ENCODE results near the gene KLHL11.
"Not testable (repeated sequence)": the region's sequence is repeated elsewhere in the genome, so short reads cannot be mapped to it uniquely, and the experiment has no call there.

KLHL11 gene

DNA sequence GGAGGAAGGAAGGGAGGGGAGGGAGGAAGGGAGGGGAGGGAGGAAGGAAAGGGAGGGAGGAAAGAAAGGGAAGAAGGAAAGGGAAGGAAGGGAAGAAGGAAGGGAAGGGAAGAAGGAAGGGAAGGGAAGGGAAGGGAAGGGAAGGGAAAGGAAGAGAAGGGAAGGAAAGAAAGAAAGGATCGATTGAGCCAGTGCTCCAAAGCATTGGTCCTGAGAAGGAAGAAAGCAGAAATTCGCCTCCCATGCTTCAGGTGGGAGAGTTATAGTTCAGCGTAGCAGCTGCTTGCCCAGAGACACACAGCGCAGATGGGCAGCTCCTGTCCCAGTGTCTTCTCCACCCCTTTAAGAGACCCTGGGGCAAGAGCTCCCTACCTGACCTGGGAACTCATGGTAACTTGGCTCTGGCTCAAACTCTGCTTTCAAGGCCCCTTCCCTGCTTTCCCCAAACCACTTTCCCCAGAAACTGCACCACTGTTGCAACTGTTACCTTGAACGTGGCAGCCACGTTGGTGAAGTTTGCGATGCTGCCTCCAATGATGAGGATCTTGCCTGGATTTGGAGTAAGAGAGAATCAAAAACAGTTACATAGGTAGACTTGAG lies 39.1 kb upstream of the KLHL11 start:
- Mint-ChIP-seq H3K27me3 (no peaks in the 10 kb centered on the region), H3K9me3 (no peaks in the 10 kb centered on the region), H3K4me1 (no peaks in the 10 kb centered on the region), H3K36me3 (ENCODE audit: insufficient read depth) (peaks cover 46% of the 10 kb centered on the region), H3K27ac (ENCODE audit: low read depth) (peak overlapping the region; percentile 65), H3K4me3 (no peak overlapping the region)
- DNase-seq (ENCODE audit: low spot score in 2 of 2) (no peak), ATAC-seq (replicated peaks; ENCODE audit: extremely low read depth, poor library complexity, severe bottlenecking) (no peak)

DNA sequence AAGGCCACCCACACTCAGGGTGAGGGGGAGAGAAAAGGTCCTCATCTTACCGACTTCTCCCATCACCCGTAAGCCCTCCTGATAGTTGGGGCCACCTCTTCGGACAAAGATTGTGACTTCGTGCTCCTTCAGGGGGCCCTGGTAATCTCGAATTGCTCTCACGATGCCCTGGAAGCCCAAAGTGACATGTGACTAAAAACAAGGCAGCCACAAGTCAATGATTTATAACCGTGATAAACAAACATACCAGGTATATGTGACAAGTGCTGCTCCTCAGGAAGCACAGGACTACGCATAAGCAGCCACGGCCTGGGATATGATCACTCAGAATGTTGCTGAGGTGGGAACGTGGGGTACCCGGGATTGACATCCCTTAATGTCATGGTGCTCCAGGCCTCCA lies 36.4 kb upstream of the KLHL11 start:
- ATAC-seq (replicated peaks; ENCODE audit: extremely low read depth, poor library complexity, severe bottlenecking) (no peak), DNase-seq (ENCODE audit: low spot score in 2 of 2) (no peak)
- Mint-ChIP-seq H3K4me1 (peaks cover 6% of the 10 kb centered on the region), H3K4me3 (no peak overlapping the region), H3K36me3 (ENCODE audit: insufficient read depth) (peaks cover 65% of the 10 kb centered on the region), H3K9me3 (no peaks in the 10 kb centered on the region), H3K27ac (ENCODE audit: low read depth) (no peak overlapping the region), H3K27me3 (no peaks in the 10 kb centered on the region)

- Mint-ChIP-seq H3K27ac (ENCODE audit: low read depth) (peak overlapping the region; percentile 65), H3K36me3 (ENCODE audit: insufficient read depth) (peaks cover 71% of the 10 kb centered on the region), H3K4me3 (no peak overlapping the region), H3K9me3 (no peaks in the 10 kb centered on the region), H3K4me1 (peaks cover 13% of the 10 kb centered on the region), H3K27me3 (no peaks in the 10 kb centered on the region)
- no peak for ATAC-seq (replicated peaks; ENCODE audit: extremely low read depth, poor library complexity, severe bottlenecking)
- no peak for DNase-seq (ENCODE audit: low spot score in 2 of 2)
Observed at GRCh38 chr17:41896726-41897125, 31.5 kb upstream of the KLHL11 start.

- Mint-ChIP-seq H3K27me3 (no peaks in the 10 kb centered on the region), H3K4me1 (peaks cover 13% of the 10 kb centered on the region), H3K9me3 (no peaks in the 10 kb centered on the region), H3K36me3 (ENCODE audit: insufficient read depth) (peaks cover 68% of the 10 kb centered on the region), H3K4me3 (no peak overlapping the region), H3K27ac (ENCODE audit: low read depth) (peak overlapping the region; percentile 65)
- ATAC-seq (replicated peaks; ENCODE audit: extremely low read depth, poor library complexity, severe bottlenecking), result no peak
- DNase-seq (ENCODE audit: low spot score in 2 of 2), result no peak
Observed at GRCh38 chr17:41895617-41896016, 30.4 kb upstream of the KLHL11 start.

- no peak for DNase-seq (ENCODE audit: low spot score in 2 of 2)
- peaks cover 65% of the 10 kb centered on the region for H3K36me3 Mint-ChIP-seq (ENCODE audit: insufficient read depth)
- H3K9me3 Mint-ChIP-seq, result no peaks in the 10 kb centered on the region
- peaks cover 13% of the 10 kb centered on the region for H3K4me1 Mint-ChIP-seq
- no peaks in the 10 kb centered on the region for H3K27me3 Mint-ChIP-seq
- no peak overlapping the region for H3K27ac Mint-ChIP-seq (ENCODE audit: low read depth)
- no peak for ATAC-seq (replicated peaks; ENCODE audit: extremely low read depth, poor library complexity, severe bottlenecking)
- no peak overlapping the region for H3K4me3 Mint-ChIP-seq
Observed at GRCh38 chr17:41894791-41895331, 29.6 kb upstream of the KLHL11 start.

GRCh38 chr17:41893384-41893783 lies 28.2 kb upstream of the KLHL11 start:
- Mint-ChIP-seq H3K27ac (ENCODE audit: low read depth) (no peak overlapping the region), H3K9me3 (no peaks in the 10 kb centered on the region), H3K4me1 (peaks cover 13% of the 10 kb centered on the region), H3K27me3 (no peaks in the 10 kb centered on the region), H3K36me3 (ENCODE audit: insufficient read depth) (peaks cover 64% of the 10 kb centered on the region), H3K4me3 (no peak overlapping the region)
- DNase-seq (ENCODE audit: low spot score in 2 of 2), result no peak
- ATAC-seq (replicated peaks; ENCODE audit: extremely low read depth, poor library complexity, severe bottlenecking), result no peak

DNA sequence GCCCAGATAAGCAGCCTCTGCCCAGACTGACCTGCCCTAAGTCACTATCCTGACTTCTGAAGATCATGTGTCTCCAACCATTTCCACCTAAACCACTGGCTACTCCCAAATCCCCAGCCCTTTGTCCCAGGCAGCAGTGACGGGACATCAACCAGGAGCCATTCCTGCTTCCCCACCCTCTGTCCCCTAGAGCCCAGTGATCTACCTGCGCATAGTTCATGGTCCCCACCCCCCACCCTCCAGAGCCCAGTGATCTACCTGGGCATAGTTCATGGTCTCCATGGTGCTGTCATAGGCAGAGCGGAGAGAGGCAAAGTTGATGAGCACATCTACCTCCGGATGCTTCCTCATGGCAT lies 26.8 kb upstream of the KLHL11 start:
- ATAC-seq (replicated peaks; ENCODE audit: extremely low read depth, poor library complexity, severe bottlenecking), result no peak
- no peaks in the 10 kb centered on the region for H3K9me3 Mint-ChIP-seq
- H3K4me3 Mint-ChIP-seq, result no peak overlapping the region
- no peaks in the 10 kb centered on the region for H3K27me3 Mint-ChIP-seq
- H3K4me1 Mint-ChIP-seq, result peaks cover 11% of the 10 kb centered on the region
- no peak for DNase-seq (ENCODE audit: low spot score in 2 of 2)
- H3K36me3 Mint-ChIP-seq (ENCODE audit: insufficient read depth), result peaks cover 64% of the 10 kb centered on the region
- H3K27ac Mint-ChIP-seq (ENCODE audit: low read depth), result no peak overlapping the region

GRCh38 chr17:41891135-41892020 lies 26.2 kb upstream of the KLHL11 start:
- DNase-seq (ENCODE audit: low spot score in 2 of 2) (no peak), ATAC-seq (replicated peaks; ENCODE audit: extremely low read depth, poor library complexity, severe bottlenecking) (no peak)
- peaks cover 5% of the 10 kb centered on the region for H3K4me1 Mint-ChIP-seq
- H3K4me3 Mint-ChIP-seq, result no peak overlapping the region
- no peaks in the 10 kb centered on the region for H3K27me3 Mint-ChIP-seq
- no peaks in the 10 kb centered on the region for H3K9me3 Mint-ChIP-seq
- H3K36me3 Mint-ChIP-seq (ENCODE audit: insufficient read depth), result peaks cover 63% of the 10 kb centered on the region
- H3K27ac Mint-ChIP-seq (ENCODE audit: low read depth), result no peak overlapping the region

DNA sequence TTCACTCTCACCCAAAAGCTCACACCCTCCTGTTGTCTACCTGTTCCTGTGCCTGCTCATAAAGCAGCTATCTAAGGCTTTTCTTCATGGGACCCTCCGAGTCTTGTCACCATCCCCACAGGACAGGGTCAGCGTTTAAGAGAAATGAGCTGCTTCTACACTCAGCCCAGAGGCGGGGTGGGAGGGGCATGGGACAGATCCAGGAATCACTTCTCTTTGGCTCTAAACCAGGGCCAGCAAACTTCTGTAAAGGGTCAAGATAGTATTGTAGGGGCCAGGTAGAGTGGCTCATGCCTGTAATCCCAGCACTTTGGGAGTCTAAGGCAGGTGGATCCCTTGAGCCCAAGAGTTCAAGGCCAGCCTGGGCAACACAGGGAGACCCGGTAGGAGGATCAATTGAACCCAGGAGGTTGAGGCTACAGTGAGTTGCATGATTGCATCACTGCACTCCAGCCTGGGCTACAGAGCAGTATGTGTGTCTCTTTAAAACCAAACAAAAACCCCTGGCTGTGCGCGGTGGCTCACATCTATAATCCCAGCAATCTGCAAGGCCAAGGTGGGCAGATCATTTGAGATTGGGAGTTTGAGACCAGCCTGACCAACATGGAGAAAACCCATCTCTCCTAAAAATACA lies 23.2 kb upstream of the KLHL11 start:
- Mint-ChIP-seq H3K4me3 (no peak overlapping the region), H3K27ac (ENCODE audit: low read depth) (no peak overlapping the region), H3K27me3 (no peaks in the 10 kb centered on the region), H3K4me1 (no peaks in the 10 kb centered on the region), H3K36me3 (ENCODE audit: insufficient read depth) (peaks cover 73% of the 10 kb centered on the region), H3K9me3 (no peaks in the 10 kb centered on the region)
- no peak for ATAC-seq (replicated peaks; ENCODE audit: extremely low read depth, poor library complexity, severe bottlenecking)
- no peak for DNase-seq (ENCODE audit: low spot score in 2 of 2)

DNA sequence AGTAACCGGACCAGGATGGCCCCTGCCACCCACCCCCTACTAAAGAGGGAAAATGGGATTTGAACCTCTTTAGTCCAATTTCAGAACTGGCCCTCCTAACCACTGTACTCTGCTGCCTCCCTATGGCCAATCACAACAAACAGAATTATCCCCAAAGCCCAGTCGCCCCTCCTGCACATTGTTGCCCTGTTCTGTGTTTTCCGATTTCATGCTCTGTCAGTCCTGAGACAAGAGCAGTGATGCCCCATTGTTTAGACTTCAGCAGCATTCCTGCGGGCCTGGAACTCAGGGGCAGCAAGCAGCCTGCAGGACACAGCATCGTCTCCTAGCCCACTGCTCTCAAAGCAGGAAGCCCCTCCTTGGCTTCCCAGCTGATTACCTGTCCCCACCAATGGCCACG lies 20.5 kb upstream of the KLHL11 start:
- H3K9me3 Mint-ChIP-seq, result no peaks in the 10 kb centered on the region
- H3K36me3 Mint-ChIP-seq (ENCODE audit: insufficient read depth), result peaks cover 80% of the 10 kb centered on the region
- no peak overlapping the region for H3K27ac Mint-ChIP-seq (ENCODE audit: low read depth)
- no peaks in the 10 kb centered on the region for H3K4me1 Mint-ChIP-seq
- DNase-seq (ENCODE audit: low spot score in 2 of 2) (no peak), ATAC-seq (replicated peaks; ENCODE audit: extremely low read depth, poor library complexity, severe bottlenecking) (no peak)
- H3K27me3 Mint-ChIP-seq, result no peaks in the 10 kb centered on the region
- no peak overlapping the region for H3K4me3 Mint-ChIP-seq

DNA sequence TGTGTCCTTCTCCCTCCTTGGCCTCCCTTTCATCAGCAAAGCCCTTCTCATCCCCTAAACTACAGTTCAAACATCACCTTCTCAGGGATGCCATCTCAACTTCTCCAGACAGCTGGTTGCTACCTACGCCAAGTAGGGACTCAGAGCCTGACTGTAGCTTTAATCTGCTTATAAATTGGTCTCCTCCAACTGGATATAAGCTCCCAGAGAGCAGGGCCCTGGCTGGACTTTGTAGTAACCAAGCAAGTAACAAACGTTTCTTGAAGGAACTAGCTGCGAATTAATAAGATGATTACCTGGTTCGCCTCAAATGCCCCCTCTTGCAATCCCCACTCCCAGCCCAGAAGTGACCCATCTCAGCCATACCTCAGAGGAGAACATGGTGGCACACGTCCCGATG lies 17.5 kb upstream of the KLHL11 start:
- ATAC-seq (replicated peaks; ENCODE audit: extremely low read depth, poor library complexity, severe bottlenecking) (no peak), DNase-seq (ENCODE audit: low spot score in 2 of 2) (no peak)
- Mint-ChIP-seq H3K4me3 (no peak overlapping the region), H3K9me3 (no peaks in the 10 kb centered on the region), H3K27me3 (no peaks in the 10 kb centered on the region), H3K4me1 (no peaks in the 10 kb centered on the region), H3K36me3 (ENCODE audit: insufficient read depth) (peaks cover 77% of the 10 kb centered on the region), H3K27ac (ENCODE audit: low read depth) (no peak overlapping the region)

DNA sequence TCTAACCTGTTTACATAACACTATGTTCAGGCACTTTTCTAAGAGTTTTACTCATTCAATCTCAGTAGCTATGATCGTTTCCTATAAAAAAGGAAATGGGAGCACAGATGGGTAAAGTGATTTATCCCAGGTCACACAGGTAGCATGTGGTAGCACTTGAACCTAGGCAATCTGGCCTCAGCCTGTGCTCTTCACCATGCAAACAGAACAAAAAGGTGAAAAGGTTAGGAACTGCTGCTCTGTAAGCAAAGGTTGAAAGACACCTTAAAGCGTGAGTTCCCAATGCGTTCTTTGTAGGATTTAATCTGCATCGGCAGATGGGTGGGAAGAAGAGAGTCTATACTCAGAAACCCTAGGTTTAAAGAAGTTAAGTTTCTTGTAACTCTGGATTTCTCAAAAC lies 14.9 kb upstream of the KLHL11 start:
- Mint-ChIP-seq H3K4me3 (no peak overlapping the region), H3K27me3 (no peaks in the 10 kb centered on the region), H3K4me1 (no peaks in the 10 kb centered on the region), H3K36me3 (ENCODE audit: insufficient read depth) (peaks cover 71% of the 10 kb centered on the region), H3K9me3 (no peaks in the 10 kb centered on the region), H3K27ac (ENCODE audit: low read depth) (no peak overlapping the region)
- ATAC-seq (replicated peaks; ENCODE audit: extremely low read depth, poor library complexity, severe bottlenecking), result no peak
- DNase-seq (ENCODE audit: low spot score in 2 of 2), result no peak

DNA sequence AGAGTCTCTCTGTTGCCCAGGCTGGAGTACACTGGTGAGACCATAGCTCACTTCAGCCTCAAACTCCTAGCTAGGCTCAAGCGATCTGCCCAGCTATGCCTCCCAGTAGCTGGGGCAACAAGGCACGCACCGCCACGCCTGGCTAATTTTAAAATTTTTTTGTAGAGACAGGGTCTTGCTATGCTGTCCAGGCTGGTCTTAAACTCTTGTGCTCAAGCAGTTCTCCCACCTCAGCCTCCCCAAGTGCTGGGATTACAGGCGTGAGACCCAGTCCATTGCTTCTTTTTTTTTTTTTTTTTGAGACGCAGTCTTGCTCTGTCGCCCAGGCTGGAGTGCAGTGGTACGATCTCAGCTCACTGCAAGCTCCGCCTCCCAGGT lies 9.1 kb upstream of the KLHL11 start:
- H3K27ac Mint-ChIP-seq (ENCODE audit: low read depth); H3K9me3 Mint-ChIP-seq; H3K4me1 Mint-ChIP-seq; ATAC-seq (replicated peaks; ENCODE audit: extremely low read depth, poor library complexity, severe bottlenecking); DNase-seq (ENCODE audit: low spot score in 2 of 2); H3K4me3 Mint-ChIP-seq; H3K27me3 Mint-ChIP-seq: not testable (repeated sequence)
- H3K36me3 Mint-ChIP-seq (ENCODE audit: insufficient read depth), result peaks cover 40% of the 10 kb centered on the region
